ENCODE results near the gene APAF1.

DNA sequence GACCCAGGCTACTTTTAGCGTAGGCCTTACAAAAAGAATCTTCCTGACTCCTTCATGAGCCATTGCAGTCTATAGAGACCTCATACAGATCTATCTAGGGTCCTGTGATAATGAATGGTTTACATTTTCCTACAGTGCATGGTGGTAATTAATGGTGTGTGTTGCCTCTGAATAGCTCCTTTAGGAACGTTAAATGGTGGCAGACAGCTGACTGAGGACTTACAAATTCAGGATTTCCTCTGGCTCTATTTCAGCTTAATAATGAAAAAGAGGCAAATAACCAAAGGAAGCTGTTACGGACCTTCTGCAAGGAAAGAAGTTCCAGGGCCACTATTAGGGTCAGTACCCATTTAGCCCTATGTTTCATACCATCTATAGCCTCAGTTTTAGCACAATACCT, 5.6 kb upstream of the APAF1 start:
- no peak for TF ChIP-seq L3MBTL2 (conservative IDR thresholded peaks at IDR 0.05)
- no peak for TF ChIP-seq SP1 (IDR thresholded peaks at IDR 0.05)
- no peak for TF ChIP-seq NFRKB (IDR thresholded peaks at IDR 0.05)
- TF ChIP-seq FOXA1 (IDR thresholded peaks at IDR 0.05) = no peak
- no peak for TF ChIP-seq HDGF (IDR thresholded peaks at IDR 0.05; ENCODE audit: borderline replicate concordance)
- TF ChIP-seq SUZ12 (IDR thresholded peaks at IDR 0.05) = no peak
- no peak for TF ChIP-seq ELF4 (IDR thresholded peaks at IDR 0.05)
- TF ChIP-seq FOXM1 (IDR thresholded peaks at IDR 0.05; ENCODE audit: borderline replicate concordance) = no peak
- no peak for TF ChIP-seq ARNT (IDR thresholded peaks at IDR 0.05)
- no peak for TF ChIP-seq PKNOX1 (IDR thresholded peaks at IDR 0.05)
- TF ChIP-seq FOXK2 (IDR thresholded peaks at IDR 0.05) = no peak
- TF ChIP-seq BHLHE40 (IDR thresholded peaks at IDR 0.05; ENCODE audit: borderline replicate concordance) = no peak
- no peak for TF ChIP-seq TARDBP (IDR thresholded peaks at IDR 0.05)
